CD14-positive monocyte (primary cell): Measurements from ENCODE around the gene BMPER. TPM values are rescaled to one million over a fixed set of nuclear protein-coding genes. Genes with fewer than 3 reads are reported as not detected.

Experiments
- DNase-seq, 3 donors: peaks; one replicate each; pipeline ENCODE4 v3.0.0-alpha.2; 2011 to 2022
- H2AFZ ChIP-seq: 2 replicates; pipeline ENCODE4 v1.6.0; 2012; ENCODE audit warnings: mild to moderate bottlenecking, low read depth, low read length, inconsistent platforms; ENCODE audit not compliant: insufficient read depth, poor library complexity, severe bottlenecking
- H3K27ac ChIP-seq, 2 donors: 1 replicate in 1 of 2; 2 replicates in 1 of 2; pipeline ENCODE4 v1.5.1; 2012 to 2013; ENCODE audit warnings: low read length in 2 of 2, control low read depth in 1 of 2, inconsistent platforms in 1 of 2, low read depth in 1 of 2, mild to moderate bottlenecking in 1 of 2
- H3K27me3 ChIP-seq, 2 donors: one replicate each; pipeline versions ENCODE4 v1.6.0 to v1.6.1; 2011 to 2013; ENCODE audit warnings: low read length in 2 of 2; ENCODE audit not compliant: control insufficient read depth in 2 of 2, insufficient read depth in 2 of 2
- H3K36me3 ChIP-seq, 2 donors: replicated peaks in 1 of 2; 1 replicate in 1 of 2; 2 replicates in 1 of 2; pipeline versions ENCODE4 v1.5.1 to v1.6.1; 2012 to 2013; ENCODE audit warnings: low read length in 2 of 2, control low read depth in 1 of 2, inconsistent platforms in 1 of 2, mild to moderate bottlenecking in 1 of 2; ENCODE audit not compliant: insufficient read depth in 2 of 2, control insufficient read depth in 1 of 2
- H3K4me1 ChIP-seq, 2 donors: 1 replicate in 1 of 2; 2 replicates in 1 of 2; pipeline versions ENCODE4 v1.5.1 to v1.6.1; 2012 to 2013; ENCODE audit warnings: low read length in 2 of 2, control low read depth in 1 of 2, inconsistent platforms in 1 of 2, mild to moderate bottlenecking in 1 of 2, moderate library complexity in 1 of 2; ENCODE audit not compliant: insufficient read depth in 2 of 2, control insufficient read depth in 1 of 2
- H3K4me2 ChIP-seq: replicated peaks from 2 replicates; pipeline ENCODE3; 2012; ENCODE audit warnings: low read length, moderate library complexity, mild to moderate bottlenecking; ENCODE audit not compliant: poor library complexity, severe bottlenecking; ENCODE audit errors: extremely low read depth
- H3K4me3 ChIP-seq, 3 experiments: fragments of 200-600 bp in 1 of 3; sonication (generic) in 1 of 3; replicated peaks in 1 of 3; 1 replicate in 2 of 3; 2 replicates in 1 of 3; pipeline ENCODE4 v1.5.1; 2011 to 2013; ENCODE audit warnings: low read length in 3 of 3, mild to moderate bottlenecking in 3 of 3, control low read depth in 2 of 3, low read depth in 2 of 3, inconsistent platforms in 1 of 3, moderate library complexity in 1 of 3
- H3K79me2 ChIP-seq: 2 replicates; pipeline ENCODE4 v1.6.0; 2012; ENCODE audit warnings: mild to moderate bottlenecking, control low read depth, inconsistent platforms, low read length, moderate library complexity; ENCODE audit not compliant: insufficient read depth
- H3K9ac ChIP-seq: 2 replicates; pipeline ENCODE4 v1.6.0; 2017; ENCODE audit warnings: low read length, mild to moderate bottlenecking; ENCODE audit not compliant: insufficient read depth, poor library complexity, severe bottlenecking
- H3K9me3 ChIP-seq, 2 donors: replicated peaks in 1 of 2; 1 replicate in 1 of 2; 2 replicates in 1 of 2; pipeline versions ENCODE4 v1.5.1 to v1.6.1; 2012 to 2013; ENCODE audit warnings: low read length in 2 of 2, control low read depth in 1 of 2; ENCODE audit not compliant: control insufficient read depth in 1 of 2, insufficient read depth in 1 of 2
- H4K20me1 ChIP-seq: 2 replicates; pipeline ENCODE4 v1.6.0; 2012; ENCODE audit warnings: mild to moderate bottlenecking, low read length, control low read depth, moderate library complexity; ENCODE audit not compliant: insufficient read depth
- H3K27ac Mint-ChIP-seq, 7 donors: one replicate each; pipeline ENCODE4 v1.8.0; 2020; ENCODE audit warnings: mild to moderate bottlenecking in 7 of 7, mixed read lengths in 7 of 7, moderate library complexity in 6 of 7, inconsistent platforms in 2 of 7
- H3K27me3 Mint-ChIP-seq, 3 donors: one replicate each; pipeline ENCODE4 v1.8.0; 2021 to 2022; ENCODE audit warnings: low read depth in 3 of 3, mild to moderate bottlenecking in 3 of 3, mixed read lengths in 3 of 3, moderate library complexity in 3 of 3, inconsistent platforms in 1 of 3
- H3K36me3 Mint-ChIP-seq, 2 donors: one replicate each; pipeline ENCODE4 v1.8.0; 2020; ENCODE audit warnings: mixed read lengths in 2 of 2, inconsistent platforms in 1 of 2, mild to moderate bottlenecking in 1 of 2
- H3K4me1 Mint-ChIP-seq: one replicate; pipeline ENCODE4 v1.8.0; 2020; ENCODE audit warnings: mild to moderate bottlenecking, mixed read lengths
- H3K4me3 Mint-ChIP-seq, 2 donors: one replicate each; pipeline ENCODE4 v1.8.0; 2020; ENCODE audit warnings: mild to moderate bottlenecking in 2 of 2, mixed read lengths in 2 of 2, moderate library complexity in 1 of 2
- H3K9me3 Mint-ChIP-seq, 7 donors: one replicate each; pipeline ENCODE4 v1.8.0; 2020 to 2022; ENCODE audit warnings: mixed read lengths in 7 of 7, mild to moderate bottlenecking in 6 of 7, moderate library complexity in 6 of 7, inconsistent platforms in 2 of 7
- WGBS: methylation state at CpG from one replicate; pipeline ENCODE4 v1.1.5; 2013; ENCODE audit warnings: missing lambda C conversion rate; ENCODE audit not compliant: insufficient coverage; 5-methylcytosine and 5-hydroxymethylcytosine counted together
- intact Hi-C, 2 donors: fragments of 100-400 bp; cut with micrococcal nuclease; formaldehyde crosslinking; loops; one replicate each; pipeline versions ENCODE4 v1.15.0 to v1.15.1; 2023
- polyA plus RNA-seq, 3 donors: library from polyadenylated mRNA; depleted of rRNA in 1 of 3; unstranded in 2 of 3; stranded (reverse) in 1 of 3; fragments of 300-500 nt in 2 of 3; fragments of >200 nt in 1 of 3; fragmentation: Illumina TruSeq in 2 of 3; gene quantifications; 1 replicate in 2 of 3; 2 replicates in 1 of 3; pipeline ENCODE4 v1.2.3, GENCODE V29; 2012 to 2021
- TF ChIP-seq, protein P1 (sequence below): fragments of 200-600 bp; IDR thresholded peaks from one replicate; pipeline ENCODE4 v1.8.0; 2022; ENCODE audit warnings: antibody characterized with exemption, mild to moderate bottlenecking

BMPER gene
- polyA plus RNA-seq, 3 donors, result not detected

DNA sequence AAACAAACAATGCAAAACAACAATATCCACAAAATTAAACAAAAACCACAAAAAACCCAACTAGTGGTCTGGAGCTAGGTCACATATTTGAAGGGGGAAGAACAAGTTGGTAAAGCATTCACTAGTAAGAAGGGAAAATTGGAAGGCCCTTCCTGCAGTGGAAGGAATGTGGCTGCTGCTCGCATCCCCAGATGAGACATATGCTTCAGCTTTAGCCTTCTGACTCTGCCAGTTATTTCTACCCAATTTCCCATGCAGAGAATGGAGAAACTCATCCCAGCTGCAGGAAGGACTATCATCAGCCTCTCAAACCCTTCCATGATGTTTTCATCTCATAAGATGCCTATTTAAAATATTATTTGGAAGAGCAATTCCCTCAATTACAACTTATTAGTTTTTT, 176.6 kb downstream of the BMPER start:
- H3K4me1 Mint-ChIP-seq, result no peaks in the 10 kb centered on the region
- H3K4me3 ChIP-seq, result no peak overlapping the region
- peaks cover 0 to 2% (median 0%) of the 10 kb centered on the region in 3 donors for H3K27me3 Mint-ChIP-seq
- no peak overlapping the region for H3K27ac Mint-ChIP-seq
- H3K4me2 ChIP-seq, result no peak overlapping the region
- no peaks in the 10 kb centered on the region for H3K36me3 Mint-ChIP-seq
- TF ChIP-seq, protein P1, sequence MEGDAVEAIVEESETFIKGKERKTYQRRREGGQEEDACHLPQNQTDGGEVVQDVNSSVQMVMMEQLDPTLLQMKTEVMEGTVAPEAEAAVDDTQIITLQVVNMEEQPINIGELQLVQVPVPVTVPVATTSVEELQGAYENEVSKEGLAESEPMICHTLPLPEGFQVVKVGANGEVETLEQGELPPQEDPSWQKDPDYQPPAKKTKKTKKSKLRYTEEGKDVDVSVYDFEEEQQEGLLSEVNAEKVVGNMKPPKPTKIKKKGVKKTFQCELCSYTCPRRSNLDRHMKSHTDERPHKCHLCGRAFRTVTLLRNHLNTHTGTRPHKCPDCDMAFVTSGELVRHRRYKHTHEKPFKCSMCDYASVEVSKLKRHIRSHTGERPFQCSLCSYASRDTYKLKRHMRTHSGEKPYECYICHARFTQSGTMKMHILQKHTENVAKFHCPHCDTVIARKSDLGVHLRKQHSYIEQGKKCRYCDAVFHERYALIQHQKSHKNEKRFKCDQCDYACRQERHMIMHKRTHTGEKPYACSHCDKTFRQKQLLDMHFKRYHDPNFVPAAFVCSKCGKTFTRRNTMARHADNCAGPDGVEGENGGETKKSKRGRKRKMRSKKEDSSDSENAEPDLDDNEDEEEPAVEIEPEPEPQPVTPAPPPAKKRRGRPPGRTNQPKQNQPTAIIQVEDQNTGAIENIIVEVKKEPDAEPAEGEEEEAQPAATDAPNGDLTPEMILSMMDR, result no peak
- no peak overlapping the region for H3K4me3 Mint-ChIP-seq
- no peaks in the 10 kb centered on the region for H3K4me1 ChIP-seq
- WGBS, result no CpG with 5 or more reads among the region's 1 CpG
- H3K27me3 ChIP-seq, result no peaks in the 10 kb centered on the region
- intact Hi-C loops, result no loop called here
- DNase-seq, result no peak
- H3K79me2 ChIP-seq, result no peaks in the 10 kb centered on the region
- no peaks in the 10 kb centered on the region for H4K20me1 ChIP-seq
- no peaks in the 10 kb centered on the region for H3K36me3 ChIP-seq
- peaks cover 6 to 12% of the 10 kb centered on the region in 2 donors for H3K9me3 ChIP-seq
- no peak overlapping the region for H3K27ac ChIP-seq
- no peak overlapping the region for H2AFZ ChIP-seq
- H3K9ac ChIP-seq, result no peak overlapping the region
- peaks cover 0 to 19% (median 6%) of the 10 kb centered on the region in 7 donors for H3K9me3 Mint-ChIP-seq

DNA sequence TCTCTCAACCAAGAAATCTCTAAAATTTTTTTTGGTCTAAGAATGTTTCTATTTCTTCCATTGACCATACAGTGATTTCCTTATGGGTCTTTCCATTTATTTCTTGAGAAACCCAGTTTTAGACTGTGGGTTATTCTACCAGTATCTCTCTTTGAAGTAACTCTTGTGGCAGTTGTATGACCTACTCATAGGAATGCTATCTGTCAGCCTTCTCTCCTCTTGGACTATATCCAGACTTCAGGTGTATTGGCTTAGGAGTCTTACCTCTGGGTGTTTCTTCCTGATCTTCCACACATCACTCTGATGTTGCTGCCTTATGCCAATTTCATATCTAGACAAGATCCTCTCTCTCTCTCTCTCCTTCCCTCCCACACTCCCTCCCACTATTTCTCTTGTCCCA, 178.1 kb downstream of the BMPER start:
- Mint-ChIP-seq H3K27me3 (peaks cover 0 to 2% (median 0%) of the 10 kb centered on the region in 3 donors), H3K4me3 (no peak overlapping the region)

More for the DNA sequence above, 178.1 kb downstream of the BMPER start:
- intact Hi-C loops, result no loop called here
- Mint-ChIP-seq H3K27ac (no peak overlapping the region), H3K9me3 (peaks cover 0 to 17% (median 6%) of the 10 kb centered on the region in 7 donors), H3K4me1 (no peaks in the 10 kb centered on the region), H3K36me3 (no peaks in the 10 kb centered on the region)
- no peak overlapping the region for H3K9ac ChIP-seq
- H3K27ac ChIP-seq, result no peak overlapping the region
- H3K4me3 ChIP-seq, result no peak overlapping the region
- no peak overlapping the region for H3K4me2 ChIP-seq
- no peaks in the 10 kb centered on the region for H3K36me3 ChIP-seq
- no peaks in the 10 kb centered on the region for H3K4me1 ChIP-seq
- H3K27me3 ChIP-seq, result no peaks in the 10 kb centered on the region
- DNase-seq, result no peak
- no peak overlapping the region for H2AFZ ChIP-seq
- H4K20me1 ChIP-seq, result no peaks in the 10 kb centered on the region
- TF ChIP-seq, protein P1, result no peak
- peaks cover 6 to 12% of the 10 kb centered on the region in 2 donors for H3K9me3 ChIP-seq
- H3K79me2 ChIP-seq, result no peaks in the 10 kb centered on the region
